Measurements from ENCODE around the gene MERTK. TPM values are rescaled to one million over a fixed set of nuclear protein-coding genes. Genes with fewer than 3 reads are reported as not detected.
"Not testable (repeated sequence)": the region's sequence is repeated elsewhere in the genome, so short reads cannot be mapped to it uniquely, and the experiment has no call there.

Gene MERTK
- total and polyA plus RNA-seq, 2 of the 8 experiments (the other 6 are each of a cell fraction or from before 2014, with no cell fraction given): 6.5 to 7.0 TPM

DNA sequence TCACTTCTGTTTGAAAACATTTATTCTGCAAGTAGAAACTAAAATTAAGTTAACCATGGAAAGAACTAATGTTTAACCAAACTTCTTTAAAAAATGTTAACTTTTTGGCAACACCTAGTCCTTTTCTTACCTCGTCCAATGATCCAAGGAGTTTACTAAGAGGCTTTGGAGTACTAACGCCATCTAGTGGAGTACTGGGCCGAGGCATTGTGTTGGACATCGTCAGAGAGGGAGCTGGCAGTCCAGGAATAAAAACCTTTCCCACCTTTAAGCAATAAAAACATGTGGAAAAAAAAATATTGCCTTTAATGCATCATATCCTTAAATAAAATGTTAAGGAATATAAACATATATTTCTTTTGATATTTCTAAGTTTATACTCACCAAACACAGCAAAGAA lies 47.8 kb upstream of the MERTK start:
- H4K8ac ChIP-seq (ENCODE audit: extremely low read depth, insufficient read depth, low read length); H2BK5ac ChIP-seq (ENCODE audit: low read depth, low read length); H2BK20ac ChIP-seq (ENCODE audit: low read length); H2AFZ ChIP-seq (ENCODE audit: low read length); H3K4me3 ChIP-seq (ENCODE audit: extremely low read depth in 1 of 4, insufficient read depth in 2 of 4, low read depth in 3 of 4, low read length in 4 of 4); H2BK120ac ChIP-seq (replicated peaks; ENCODE audit: low read depth, low read length); H2BK15ac ChIP-seq (ENCODE audit: low read length); H4K5ac ChIP-seq (ENCODE audit: insufficient read length, low read depth, low read length); H3K56ac ChIP-seq (replicated peaks; ENCODE audit: insufficient read length, low read depth, low read length); H3K27me3 ChIP-seq (replicated peaks in 1 of 4; ENCODE audit: control insufficient read depth in 3 of 4, extremely low read depth in 1 of 4, insufficient read depth in 3 of 4, low read length in 3 of 4); POLR2A ChIA-PET (ENCODE audit: partially characterized antibody); H3K14ac ChIP-seq (ENCODE audit: insufficient read length); FAIRE-seq; H3K27ac ChIP-seq (ENCODE audit: low read depth, low read length); H3K23me2 ChIP-seq (ENCODE audit: low read depth, low read length); H3K18ac ChIP-seq (ENCODE audit: extremely low read depth, low read length); H2AK5ac ChIP-seq (ENCODE audit: low read depth, low read length); H2BK12ac ChIP-seq (ENCODE audit: low read depth, low read length); H3K4me1 ChIP-seq (replicated peaks in 1 of 4; ENCODE audit: control insufficient read depth in 3 of 4, insufficient read depth in 4 of 4, low read length in 3 of 4); H3K9me3 ChIP-seq (ENCODE audit: insufficient read depth in 2 of 2, low read depth in 1 of 2, low read length in 1 of 2); H3K79me2 ChIP-seq (ENCODE audit: control insufficient read depth in 1 of 2, insufficient read depth in 2 of 2, low read length in 2 of 2); H3K79me1 ChIP-seq (ENCODE audit: low read depth, low read length); H3K9ac ChIP-seq (replicated peaks in 1 of 4; ENCODE audit: extremely low read depth in 1 of 4, low read depth in 3 of 4, low read length in 3 of 4); H3K4me2 ChIP-seq (ENCODE audit: insufficient read depth in 1 of 2, low read depth in 2 of 2, low read length in 2 of 2); H4K20me1 ChIP-seq (replicated peaks in 1 of 2; ENCODE audit: control insufficient read depth in 1 of 2, insufficient read depth in 2 of 2, low read length in 2 of 2); H3K23ac ChIP-seq (ENCODE audit: insufficient read length); H4K91ac ChIP-seq (replicated peaks; ENCODE audit: insufficient read length, low read length); H3K4ac ChIP-seq (replicated peaks; ENCODE audit: insufficient read length, low read depth, low read length): not testable (repeated sequence)
- H3K36me3 ChIP-seq (ENCODE audit: control insufficient read depth in 2 of 4, insufficient read depth in 4 of 4, low read length in 3 of 4): peaks cover 2 to 20% (median 8%) of the 10 kb centered on the region in 4 experiments; a peak in 3 of 8 replicates
- CTCF ChIA-PET (ENCODE audit: partially characterized antibody): interaction anchor here (0.6 to 0.7 kb wide), 3 partner anchors 16 to 1042 kb away, joined by 3 read pairs; no protein-coding TSS in a partner anchor
- DNase-seq (ENCODE audit: low read depth in 1 of 2, low spot score in 2 of 2): peak in 1 of 2 experiments; percentile 52
- 58% methylated on average over 4 of the region's 4 CpGs; no CpG with 5 or more reads in 1 of the 2 experiments for WGBS, 2 experiments (ENCODE audit: extremely low coverage in 1 of 2, insufficient coverage in 1 of 2, insufficient read length in 1 of 2, insufficient replicate concordance in 2 of 2, low coverage in 1 of 2, low lambda C conversion rate in 2 of 2, missing lambda C conversion rate in 1 of 2)
- TF ChIP-seq, protein P1, sequence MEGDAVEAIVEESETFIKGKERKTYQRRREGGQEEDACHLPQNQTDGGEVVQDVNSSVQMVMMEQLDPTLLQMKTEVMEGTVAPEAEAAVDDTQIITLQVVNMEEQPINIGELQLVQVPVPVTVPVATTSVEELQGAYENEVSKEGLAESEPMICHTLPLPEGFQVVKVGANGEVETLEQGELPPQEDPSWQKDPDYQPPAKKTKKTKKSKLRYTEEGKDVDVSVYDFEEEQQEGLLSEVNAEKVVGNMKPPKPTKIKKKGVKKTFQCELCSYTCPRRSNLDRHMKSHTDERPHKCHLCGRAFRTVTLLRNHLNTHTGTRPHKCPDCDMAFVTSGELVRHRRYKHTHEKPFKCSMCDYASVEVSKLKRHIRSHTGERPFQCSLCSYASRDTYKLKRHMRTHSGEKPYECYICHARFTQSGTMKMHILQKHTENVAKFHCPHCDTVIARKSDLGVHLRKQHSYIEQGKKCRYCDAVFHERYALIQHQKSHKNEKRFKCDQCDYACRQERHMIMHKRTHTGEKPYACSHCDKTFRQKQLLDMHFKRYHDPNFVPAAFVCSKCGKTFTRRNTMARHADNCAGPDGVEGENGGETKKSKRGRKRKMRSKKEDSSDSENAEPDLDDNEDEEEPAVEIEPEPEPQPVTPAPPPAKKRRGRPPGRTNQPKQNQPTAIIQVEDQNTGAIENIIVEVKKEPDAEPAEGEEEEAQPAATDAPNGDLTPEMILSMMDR (IDR thresholded peaks at IDR 0.05; ENCODE audit: control extremely low read depth in 1 of 3, insufficient read depth in 1 of 3, low read depth in 1 of 3, low read length in 3 of 3): peak in 1 of 3 experiments; percentile 13; a peak in 2 of 4 replicates

All from H1 (cell line).